ENCODE data around the gene PAX2. TPM values are rescaled to one million over a fixed set of nuclear protein-coding genes. Genes with fewer than 3 reads are reported as not detected.

Gene PAX2
- total RNA-seq, 1 donor from 2014 or later, result 0.34 TPM

- H3K27me3 ChIP-seq, result peaks cover 100% of the 10 kb centered on the region
- TF ChIP-seq CTCF (IDR thresholded peaks at IDR 0.05), result no peak
- TF ChIP-seq EZH2 (IDR thresholded peaks at IDR 0.05), result no peak
- no peak for TF ChIP-seq EZH2phosphoT487 (IDR thresholded peaks at IDR 0.05)
- H3K4me3 ChIP-seq, result no peak overlapping the region
- H3F3A ChIP-seq (ENCODE audit: low read depth), result peaks cover 4% of the 10 kb centered on the region
- DNase-seq (ENCODE audit: low spot score), result no peak
- Mint-ChIP-seq H3K36me3 (no peaks in the 10 kb centered on the region), H3K9me3 (peaks cover 9% of the 10 kb centered on the region), H3K4me3 (no peak overlapping the region), H3K27ac (no peak overlapping the region), H3K27me3 (ENCODE audit: insufficient read depth, low read depth) (peaks cover 62% of the 10 kb centered on the region), H3K4me1 (no peaks in the 10 kb centered on the region)
- peaks cover 51% of the 10 kb centered on the region for H4K20me1 ChIP-seq (ENCODE audit: low read depth)
- H3K27ac ChIP-seq, result no peak overlapping the region
- H3K9me3 ChIP-seq (ENCODE audit: low read depth), result no peaks in the 10 kb centered on the region
- no peak overlapping the region for H3K9ac ChIP-seq
- no peak overlapping the region for H3K4me2 ChIP-seq
- no peak overlapping the region for H2AFZ ChIP-seq (replicated peaks)
- no peaks in the 10 kb centered on the region for H3K36me3 ChIP-seq
- no peaks in the 10 kb centered on the region for H3K4me1 ChIP-seq
- no peaks in the 10 kb centered on the region for H3K79me2 ChIP-seq (ENCODE audit: low read depth)
Measured at GRCh38 chr10:100717166-100717565, 28.2 kb upstream of the PAX2 start.

- no peak overlapping the region for H3K4me3 Mint-ChIP-seq
- TF ChIP-seq EZH2 (IDR thresholded peaks at IDR 0.05) (no peak), CTCF (IDR thresholded peaks at IDR 0.05) (no peak), EZH2phosphoT487 (IDR thresholded peaks at IDR 0.05) (no peak)
- H3K9ac ChIP-seq, result no peak overlapping the region
- no peaks in the 10 kb centered on the region for H3K4me1 ChIP-seq
- DNase-seq (ENCODE audit: low spot score), result no peak
- no peak overlapping the region for H3K27ac ChIP-seq
- H3K27me3 Mint-ChIP-seq (ENCODE audit: insufficient read depth, low read depth), result peaks cover 61% of the 10 kb centered on the region
- no peaks in the 10 kb centered on the region for H3K36me3 ChIP-seq
- peaks cover 5% of the 10 kb centered on the region for H3K4me1 Mint-ChIP-seq
- H3K4me2 ChIP-seq, result no peak overlapping the region
- H2AFZ ChIP-seq (replicated peaks), result no peak overlapping the region
- H3K79me2 ChIP-seq (ENCODE audit: low read depth), result no peaks in the 10 kb centered on the region
- H3K4me3 ChIP-seq, result no peak overlapping the region
- H3K9me3 Mint-ChIP-seq, result peaks cover 8% of the 10 kb centered on the region
- H3K36me3 Mint-ChIP-seq, result no peaks in the 10 kb centered on the region
- H3F3A ChIP-seq (ENCODE audit: low read depth), result peaks cover 4% of the 10 kb centered on the region
- H4K20me1 ChIP-seq (ENCODE audit: low read depth), result peaks cover 51% of the 10 kb centered on the region
- H3K27me3 ChIP-seq, result peaks cover 100% of the 10 kb centered on the region
- H3K9me3 ChIP-seq (ENCODE audit: low read depth), result no peaks in the 10 kb centered on the region
- no peak overlapping the region for H3K27ac Mint-ChIP-seq
Measured at GRCh38 chr10:100718197-100718742, 27.1 kb upstream of the PAX2 start.

GRCh38 chr10:100723180-100723579 lies 22.2 kb upstream of the PAX2 start:
- peaks cover 15% of the 10 kb centered on the region for H3K4me1 Mint-ChIP-seq

More at GRCh38 chr10:100723180-100723579, 22.2 kb upstream of the PAX2 start:
- Histone ChIP-seq H3K4me2 (no peak overlapping the region), H3K27ac (no peak overlapping the region), H3K4me3 (no peak overlapping the region), H2AFZ (replicated peaks) (no peak overlapping the region), H4K20me1 (ENCODE audit: low read depth) (peaks cover 65% of the 10 kb centered on the region), H3K79me2 (ENCODE audit: low read depth) (no peaks in the 10 kb centered on the region), H3K9me3 (ENCODE audit: low read depth) (no peaks in the 10 kb centered on the region), H3K36me3 (no peaks in the 10 kb centered on the region), H3K4me1 (no peaks in the 10 kb centered on the region), H3K27me3 (peaks cover 100% of the 10 kb centered on the region), H3K9ac (no peak overlapping the region), H3F3A (ENCODE audit: low read depth) (no peaks in the 10 kb centered on the region)
- no peak overlapping the region for H3K27ac Mint-ChIP-seq
- DNase-seq (ENCODE audit: low spot score), result no peak
- no peak for TF ChIP-seq EZH2 (IDR thresholded peaks at IDR 0.05)
- TF ChIP-seq EZH2phosphoT487 (IDR thresholded peaks at IDR 0.05), result no peak
- no peak for TF ChIP-seq CTCF (IDR thresholded peaks at IDR 0.05)
- H3K4me3 Mint-ChIP-seq, result peak overlapping the region; percentile 54
- H3K36me3 Mint-ChIP-seq, result no peaks in the 10 kb centered on the region
- H3K27me3 Mint-ChIP-seq (ENCODE audit: insufficient read depth, low read depth), result peaks cover 68% of the 10 kb centered on the region
- H3K9me3 Mint-ChIP-seq, result peaks cover 3% of the 10 kb centered on the region
